ENCODE data around the gene SEMA3C. TPM values are rescaled to one million over a fixed set of nuclear protein-coding genes. Genes with fewer than 3 reads are reported as not detected.

The SEMA3C gene
- total and polyA plus RNA-seq, 2 donors (not counting 1 experiment from before 2014, with no cell fraction given): 310 to 322 TPM

DNA sequence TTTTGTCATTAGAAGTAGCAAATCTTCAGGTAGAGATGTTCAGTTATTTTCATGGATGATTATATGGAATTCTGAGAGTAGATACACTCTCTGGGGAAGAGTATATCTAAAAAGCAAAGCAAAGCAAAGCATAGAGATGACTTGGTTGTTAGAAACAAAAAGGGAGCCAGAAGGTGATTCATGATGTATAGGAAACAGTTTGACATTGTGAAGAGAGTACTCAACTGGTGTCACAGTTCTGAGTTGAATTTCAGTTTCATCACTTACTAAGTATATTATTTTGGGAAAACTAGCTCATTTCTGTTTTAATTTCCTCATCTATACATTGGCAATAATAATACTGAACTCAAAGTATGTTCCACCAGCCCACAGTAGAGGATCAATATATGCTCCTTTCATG is 86.8 kb downstream of the SEMA3C start:
- H3K4me1 ChIP-seq (ENCODE audit: control insufficient read depth, extremely low read depth, insufficient read depth, low read length): peaks cover 9% of the 10 kb centered on the region
- no peak overlapping the region for H3K9ac ChIP-seq (ENCODE audit: insufficient read depth, low read length)
- H3K9me3 ChIP-seq (ENCODE audit: control insufficient read depth, insufficient read depth, low read depth, low read length): no peaks in the 10 kb centered on the region
- H2AFZ ChIP-seq (ENCODE audit: low read length): no peak overlapping the region
- H3K79me2 ChIP-seq (ENCODE audit: control insufficient read depth, insufficient read depth, low read length): peaks cover 69% of the 10 kb centered on the region
- no peaks in the 10 kb centered on the region for H3K36me3 ChIP-seq (ENCODE audit: control insufficient read depth, insufficient read depth, low read length)
- H4K20me1 ChIP-seq (ENCODE audit: control insufficient read depth, extremely low read depth, insufficient read depth, low read length): no peaks in the 10 kb centered on the region
- no peak overlapping the region for H3K4me3 ChIP-seq (replicated peaks in 1 of 4; ENCODE audit: control extremely low read depth in 1 of 4, insufficient read depth in 1 of 4, low read depth in 3 of 4, low read length in 4 of 4)
- no peaks in the 10 kb centered on the region for H3K27me3 ChIP-seq (ENCODE audit: control insufficient read depth, insufficient read depth, low read length)
- peak in 1 of 2 donors; percentile 51 for DNase-seq (ENCODE audit: low read depth in 2 of 2)
- H3K4me2 ChIP-seq (ENCODE audit: extremely low read depth, insufficient read depth, low read length): no peak overlapping the region
- H3K27ac ChIP-seq (ENCODE audit: insufficient read depth, low read length): no peak overlapping the region
- TF ChIP-seq, protein P1, sequence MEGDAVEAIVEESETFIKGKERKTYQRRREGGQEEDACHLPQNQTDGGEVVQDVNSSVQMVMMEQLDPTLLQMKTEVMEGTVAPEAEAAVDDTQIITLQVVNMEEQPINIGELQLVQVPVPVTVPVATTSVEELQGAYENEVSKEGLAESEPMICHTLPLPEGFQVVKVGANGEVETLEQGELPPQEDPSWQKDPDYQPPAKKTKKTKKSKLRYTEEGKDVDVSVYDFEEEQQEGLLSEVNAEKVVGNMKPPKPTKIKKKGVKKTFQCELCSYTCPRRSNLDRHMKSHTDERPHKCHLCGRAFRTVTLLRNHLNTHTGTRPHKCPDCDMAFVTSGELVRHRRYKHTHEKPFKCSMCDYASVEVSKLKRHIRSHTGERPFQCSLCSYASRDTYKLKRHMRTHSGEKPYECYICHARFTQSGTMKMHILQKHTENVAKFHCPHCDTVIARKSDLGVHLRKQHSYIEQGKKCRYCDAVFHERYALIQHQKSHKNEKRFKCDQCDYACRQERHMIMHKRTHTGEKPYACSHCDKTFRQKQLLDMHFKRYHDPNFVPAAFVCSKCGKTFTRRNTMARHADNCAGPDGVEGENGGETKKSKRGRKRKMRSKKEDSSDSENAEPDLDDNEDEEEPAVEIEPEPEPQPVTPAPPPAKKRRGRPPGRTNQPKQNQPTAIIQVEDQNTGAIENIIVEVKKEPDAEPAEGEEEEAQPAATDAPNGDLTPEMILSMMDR (conservative IDR thresholded peaks at IDR 0.05 in 1 of 2, IDR thresholded peaks at IDR 0.05 in 1 of 2; ENCODE audit: low read depth in 1 of 2, low read length in 2 of 2): no peak
- no peak for TF ChIP-seq EZH2 (IDR thresholded peaks at IDR 0.05; ENCODE audit: low read length, missing control alignments)

- no peak overlapping the region for H3K9ac ChIP-seq (ENCODE audit: insufficient read depth, low read length)
- peaks cover 59% of the 10 kb centered on the region for H3K79me2 ChIP-seq (ENCODE audit: control insufficient read depth, insufficient read depth, low read length)
Observed at GRCh38 chr7:80830584-80831285, 88.1 kb downstream of the SEMA3C start.

DNA sequence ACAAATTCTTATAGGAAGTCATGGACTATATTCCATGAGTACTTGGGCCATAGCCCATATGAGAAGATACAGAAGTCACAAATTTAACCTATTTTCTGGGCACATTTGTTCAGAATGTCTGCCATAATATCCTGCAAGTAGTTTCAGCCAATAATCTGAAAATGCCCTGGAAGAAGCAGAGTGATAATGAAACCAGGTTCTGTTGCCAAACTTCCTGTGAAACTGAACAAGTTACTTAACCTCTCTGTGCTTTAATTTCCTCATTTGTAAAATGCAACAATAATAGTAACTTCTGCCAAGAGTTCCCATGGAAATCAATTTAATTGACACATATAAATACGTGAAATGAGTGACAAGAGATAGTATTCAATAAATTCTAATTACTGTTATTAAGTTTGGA is 88.8 kb downstream of the SEMA3C start:
- peaks cover 10% of the 10 kb centered on the region for H3K4me1 ChIP-seq (ENCODE audit: control insufficient read depth, extremely low read depth, insufficient read depth, low read length)
- H4K20me1 ChIP-seq (ENCODE audit: control insufficient read depth, extremely low read depth, insufficient read depth, low read length): no peaks in the 10 kb centered on the region
- no peak for DNase-seq (ENCODE audit: low read depth in 2 of 2)
- H3K27ac ChIP-seq (ENCODE audit: insufficient read depth, low read length): no peak overlapping the region
- H3K79me2 ChIP-seq (ENCODE audit: control insufficient read depth, insufficient read depth, low read length): peaks cover 53% of the 10 kb centered on the region
- no peaks in the 10 kb centered on the region for H3K36me3 ChIP-seq (ENCODE audit: control insufficient read depth, insufficient read depth, low read length)
- H3K9ac ChIP-seq (ENCODE audit: insufficient read depth, low read length): no peak overlapping the region
- no peak overlapping the region for H2AFZ ChIP-seq (ENCODE audit: low read length)
- no peak for TF ChIP-seq EZH2 (IDR thresholded peaks at IDR 0.05; ENCODE audit: low read length, missing control alignments)
- TF ChIP-seq, protein P1 (conservative IDR thresholded peaks at IDR 0.05 in 1 of 2, IDR thresholded peaks at IDR 0.05 in 1 of 2; ENCODE audit: low read depth in 1 of 2, low read length in 2 of 2): no peak
- H3K4me2 ChIP-seq (ENCODE audit: extremely low read depth, insufficient read depth, low read length): no peak overlapping the region
- no peaks in the 10 kb centered on the region for H3K9me3 ChIP-seq (ENCODE audit: control insufficient read depth, insufficient read depth, low read depth, low read length)
- no peaks in the 10 kb centered on the region for H3K27me3 ChIP-seq (ENCODE audit: control insufficient read depth, insufficient read depth, low read length)
- H3K4me3 ChIP-seq (replicated peaks in 1 of 4; ENCODE audit: control extremely low read depth in 1 of 4, insufficient read depth in 1 of 4, low read depth in 3 of 4, low read length in 4 of 4): no peak overlapping the region

More at GRCh38 chr7:80830584-80831285, 88.1 kb downstream of the SEMA3C start:
- no peaks in the 10 kb centered on the region for H3K9me3 ChIP-seq (ENCODE audit: control insufficient read depth, insufficient read depth, low read depth, low read length)
- H4K20me1 ChIP-seq (ENCODE audit: control insufficient read depth, extremely low read depth, insufficient read depth, low read length): no peaks in the 10 kb centered on the region
- no peaks in the 10 kb centered on the region for H3K36me3 ChIP-seq (ENCODE audit: control insufficient read depth, insufficient read depth, low read length)
- H2AFZ ChIP-seq (ENCODE audit: low read length): no peak overlapping the region
- peaks cover 10% of the 10 kb centered on the region for H3K4me1 ChIP-seq (ENCODE audit: control insufficient read depth, extremely low read depth, insufficient read depth, low read length)
- no peak overlapping the region for H3K4me3 ChIP-seq (replicated peaks in 1 of 4; ENCODE audit: control extremely low read depth in 1 of 4, insufficient read depth in 1 of 4, low read depth in 3 of 4, low read length in 4 of 4)
- H3K27me3 ChIP-seq (ENCODE audit: control insufficient read depth, insufficient read depth, low read length): no peaks in the 10 kb centered on the region
- no peak overlapping the region for H3K27ac ChIP-seq (ENCODE audit: insufficient read depth, low read length)
- TF ChIP-seq EZH2 (IDR thresholded peaks at IDR 0.05; ENCODE audit: low read length, missing control alignments): no peak
- TF ChIP-seq, protein P1 (conservative IDR thresholded peaks at IDR 0.05 in 1 of 2, IDR thresholded peaks at IDR 0.05 in 1 of 2; ENCODE audit: low read depth in 1 of 2, low read length in 2 of 2): no peak
- H3K4me2 ChIP-seq (ENCODE audit: extremely low read depth, insufficient read depth, low read length): no peak overlapping the region
- peak in 1 of 2 donors; percentile 81 for DNase-seq (ENCODE audit: low read depth in 2 of 2)
